ENCODE measurements around the gene MON1A. TPM values are rescaled to one million over a fixed set of nuclear protein-coding genes. Genes with fewer than 3 reads are reported as not detected.

Gene MON1A
- total and polyA plus RNA-seq, 2 experiments from 2014 or later = 6.4 to 12.1 TPM

DNA sequence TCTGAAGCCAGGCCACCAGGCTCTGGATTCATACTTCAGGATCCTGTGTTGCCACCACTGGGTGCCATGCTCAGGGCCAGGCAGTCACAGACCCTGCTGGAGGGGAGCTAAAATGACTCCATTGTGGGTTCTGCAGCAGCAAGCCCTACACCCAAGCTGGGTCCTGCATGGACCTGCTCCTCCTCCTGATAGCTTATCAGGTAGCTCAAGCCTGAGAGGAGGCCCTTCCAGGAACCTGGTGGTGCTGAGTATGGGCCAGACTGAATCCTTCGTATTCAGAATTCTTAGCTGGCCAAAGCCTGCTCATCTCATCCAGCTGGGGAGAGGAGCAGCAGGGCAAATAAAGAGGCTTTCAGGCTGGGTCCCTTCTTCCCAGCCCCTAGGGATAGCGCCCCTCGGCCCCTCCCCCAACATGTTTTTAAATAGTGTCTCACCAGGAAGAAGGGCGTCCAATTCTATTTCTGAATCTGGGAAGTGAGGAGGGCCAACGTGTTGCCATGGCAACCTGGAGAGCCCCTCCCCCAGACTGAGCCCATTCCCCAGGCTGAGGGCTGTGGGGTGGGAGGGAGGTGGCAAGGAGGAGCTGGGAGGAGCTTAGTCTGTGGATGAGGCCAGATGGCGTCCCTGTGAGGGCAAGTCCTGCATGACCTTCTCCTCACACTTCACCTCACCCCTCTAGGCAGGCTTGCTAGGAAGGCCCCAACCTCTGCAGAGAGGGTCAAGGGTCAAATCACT lies 48.9 kb downstream of the MON1A start:
- peaks cover 23% of the 10 kb centered on the region for H3K4me1 ChIP-seq (ENCODE audit: insufficient read depth)
- peak; percentile 73 for DNase-seq (ENCODE audit: low spot score)
- H3K27ac Mint-ChIP-seq = no peak overlapping the region
- peak overlapping the region; percentile 74 for H3K4me2 ChIP-seq
- 0 out of 2 replicates have a peak, but pooled peaks cover 4% of the 10 kb centered on the region for H3F3A ChIP-seq (replicated peaks; ENCODE audit: low read depth)
- H3K79me2 ChIP-seq (replicated peaks; ENCODE audit: insufficient read depth) = no peaks in the 10 kb centered on the region
- H3K4me3 Mint-ChIP-seq = peak overlapping the region; percentile 18; the same call in 2 of the 3 replicates
- peak overlapping the region; percentile 95 for H2AFZ ChIP-seq
- H3K9me3 Mint-ChIP-seq = no peaks in the 10 kb centered on the region; the same call in 2 of the 3 replicates
- no peaks in the 10 kb centered on the region for H3K9me2 ChIP-seq (ENCODE audit: insufficient read depth)
- no peaks in the 10 kb centered on the region for H3K36me3 ChIP-seq (ENCODE audit: insufficient read depth)
- TF ChIP-seq, protein P1, sequence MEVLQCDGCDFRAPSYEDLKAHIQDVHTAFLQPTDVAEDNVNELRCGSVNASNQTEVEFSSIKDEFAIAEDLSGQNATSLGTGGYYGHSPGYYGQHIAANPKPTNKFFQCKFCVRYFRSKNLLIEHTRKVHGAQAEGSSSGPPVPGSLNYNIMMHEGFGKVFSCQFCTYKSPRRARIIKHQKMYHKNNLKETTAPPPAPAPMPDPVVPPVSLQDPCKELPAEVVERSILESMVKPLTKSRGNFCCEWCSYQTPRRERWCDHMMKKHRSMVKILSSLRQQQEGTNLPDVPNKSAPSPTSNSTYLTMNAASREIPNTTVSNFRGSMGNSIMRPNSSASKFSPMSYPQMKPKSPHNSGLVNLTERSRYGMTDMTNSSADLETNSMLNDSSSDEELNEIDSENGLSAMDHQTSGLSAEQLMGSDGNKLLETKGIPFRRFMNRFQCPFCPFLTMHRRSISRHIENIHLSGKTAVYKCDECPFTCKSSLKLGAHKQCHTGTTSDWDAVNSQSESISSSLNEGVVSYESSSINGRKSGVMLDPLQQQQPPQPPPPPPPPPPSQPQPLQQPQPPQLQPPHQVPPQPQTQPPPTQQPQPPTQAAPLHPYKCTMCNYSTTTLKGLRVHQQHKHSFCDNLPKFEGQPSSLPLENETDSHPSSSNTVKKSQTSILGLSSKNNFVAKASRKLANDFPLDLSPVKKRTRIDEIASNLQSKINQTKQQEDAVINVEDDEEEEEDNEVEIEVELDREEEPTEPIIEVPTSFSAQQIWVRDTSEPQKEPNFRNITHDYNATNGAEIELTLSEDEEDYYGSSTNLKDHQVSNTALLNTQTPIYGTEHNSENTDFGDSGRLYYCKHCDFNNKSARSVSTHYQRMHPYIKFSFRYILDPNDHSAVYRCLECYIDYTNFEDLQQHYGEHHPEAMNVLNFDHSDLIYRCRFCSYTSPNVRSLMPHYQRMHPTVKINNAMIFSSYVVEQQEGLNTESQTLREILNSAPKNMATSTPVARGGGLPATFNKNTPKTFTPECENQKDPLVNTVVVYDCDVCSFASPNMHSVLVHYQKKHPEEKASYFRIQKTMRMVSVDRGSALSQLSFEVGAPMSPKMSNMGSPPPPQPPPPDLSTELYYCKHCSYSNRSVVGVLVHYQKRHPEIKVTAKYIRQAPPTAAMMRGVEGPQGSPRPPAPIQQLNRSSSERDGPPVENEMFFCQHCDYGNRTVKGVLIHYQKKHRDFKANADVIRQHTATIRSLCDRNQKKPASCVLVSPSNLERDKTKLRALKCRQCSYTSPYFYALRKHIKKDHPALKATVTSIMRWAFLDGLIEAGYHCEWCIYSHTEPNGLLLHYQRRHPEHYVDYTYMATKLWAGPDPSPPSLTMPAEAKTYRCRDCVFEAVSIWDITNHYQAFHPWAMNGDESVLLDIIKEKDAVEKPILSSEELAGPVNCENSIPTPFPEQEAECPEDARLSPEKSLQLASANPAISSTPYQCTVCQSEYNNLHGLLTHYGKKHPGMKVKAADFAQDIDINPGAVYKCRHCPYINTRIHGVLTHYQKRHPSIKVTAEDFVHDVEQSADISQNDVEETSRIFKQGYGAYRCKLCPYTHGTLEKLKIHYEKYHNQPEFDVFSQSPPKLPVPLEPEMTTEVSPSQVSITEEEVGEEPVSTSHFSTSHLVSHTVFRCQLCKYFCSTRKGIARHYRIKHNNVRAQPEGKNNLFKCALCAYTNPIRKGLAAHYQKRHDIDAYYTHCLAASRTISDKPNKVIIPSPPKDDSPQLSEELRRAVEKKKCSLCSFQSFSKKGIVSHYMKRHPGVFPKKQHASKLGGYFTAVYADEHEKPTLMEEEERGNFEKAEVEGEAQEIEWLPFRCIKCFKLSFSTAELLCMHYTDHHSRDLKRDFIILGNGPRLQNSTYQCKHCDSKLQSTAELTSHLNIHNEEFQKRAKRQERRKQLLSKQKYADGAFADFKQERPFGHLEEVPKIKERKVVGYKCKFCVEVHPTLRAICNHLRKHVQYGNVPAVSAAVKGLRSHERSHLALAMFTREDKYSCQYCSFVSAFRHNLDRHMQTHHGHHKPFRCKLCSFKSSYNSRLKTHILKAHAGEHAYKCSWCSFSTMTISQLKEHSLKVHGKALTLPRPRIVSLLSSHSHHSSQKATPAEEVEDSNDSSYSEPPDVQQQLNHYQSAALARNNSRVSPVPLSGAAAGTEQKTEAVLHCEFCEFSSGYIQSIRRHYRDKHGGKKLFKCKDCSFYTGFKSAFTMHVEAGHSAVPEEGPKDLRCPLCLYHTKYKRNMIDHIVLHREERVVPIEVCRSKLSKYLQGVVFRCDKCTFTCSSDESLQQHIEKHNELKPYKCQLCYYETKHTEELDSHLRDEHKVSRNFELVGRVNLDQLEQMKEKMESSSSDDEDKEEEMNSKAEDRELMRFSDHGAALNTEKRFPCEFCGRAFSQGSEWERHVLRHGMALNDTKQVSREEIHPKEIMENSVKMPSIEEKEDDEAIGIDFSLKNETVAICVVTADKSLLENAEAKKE (CRISPR knock-in tag; IDR thresholded peaks at IDR 0.05) = no peak
- TF ChIP-seq ZNF331 (CRISPR knock-in tag; IDR thresholded peaks at IDR 0.05; ENCODE audit: low read depth) (no peak), STAT1 (IDR thresholded peaks at IDR 0.05; ENCODE audit: unreplicated experiment) (no peak), EZH2 (IDR thresholded peaks at IDR 0.05; ENCODE audit: low read depth, unreplicated experiment) (no peak), NANOG (IDR thresholded peaks at IDR 0.05; ENCODE audit: borderline replicate concordance) (no peak), POLR2AphosphoS5 (IDR thresholded peaks at IDR 0.05; ENCODE audit: low read depth) (no peak), CREB1 (CRISPR knock-in tag; IDR thresholded peaks at IDR 0.05; ENCODE audit: low read depth) (no peak), JUNB (IDR thresholded peaks at IDR 0.05; ENCODE audit: unreplicated experiment) (no peak), ZNF114 (CRISPR knock-in tag; IDR thresholded peaks at IDR 0.05) (no peak), EZH2phosphoT487 (IDR thresholded peaks at IDR 0.05; ENCODE audit: unreplicated experiment) (no peak)
- TF ChIP-seq, protein P2, sequence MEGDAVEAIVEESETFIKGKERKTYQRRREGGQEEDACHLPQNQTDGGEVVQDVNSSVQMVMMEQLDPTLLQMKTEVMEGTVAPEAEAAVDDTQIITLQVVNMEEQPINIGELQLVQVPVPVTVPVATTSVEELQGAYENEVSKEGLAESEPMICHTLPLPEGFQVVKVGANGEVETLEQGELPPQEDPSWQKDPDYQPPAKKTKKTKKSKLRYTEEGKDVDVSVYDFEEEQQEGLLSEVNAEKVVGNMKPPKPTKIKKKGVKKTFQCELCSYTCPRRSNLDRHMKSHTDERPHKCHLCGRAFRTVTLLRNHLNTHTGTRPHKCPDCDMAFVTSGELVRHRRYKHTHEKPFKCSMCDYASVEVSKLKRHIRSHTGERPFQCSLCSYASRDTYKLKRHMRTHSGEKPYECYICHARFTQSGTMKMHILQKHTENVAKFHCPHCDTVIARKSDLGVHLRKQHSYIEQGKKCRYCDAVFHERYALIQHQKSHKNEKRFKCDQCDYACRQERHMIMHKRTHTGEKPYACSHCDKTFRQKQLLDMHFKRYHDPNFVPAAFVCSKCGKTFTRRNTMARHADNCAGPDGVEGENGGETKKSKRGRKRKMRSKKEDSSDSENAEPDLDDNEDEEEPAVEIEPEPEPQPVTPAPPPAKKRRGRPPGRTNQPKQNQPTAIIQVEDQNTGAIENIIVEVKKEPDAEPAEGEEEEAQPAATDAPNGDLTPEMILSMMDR (conservative IDR thresholded peaks at IDR 0.05; ENCODE audit: low read depth in 2 of 2) = no peak
- TF ChIP-seq, protein P3, sequence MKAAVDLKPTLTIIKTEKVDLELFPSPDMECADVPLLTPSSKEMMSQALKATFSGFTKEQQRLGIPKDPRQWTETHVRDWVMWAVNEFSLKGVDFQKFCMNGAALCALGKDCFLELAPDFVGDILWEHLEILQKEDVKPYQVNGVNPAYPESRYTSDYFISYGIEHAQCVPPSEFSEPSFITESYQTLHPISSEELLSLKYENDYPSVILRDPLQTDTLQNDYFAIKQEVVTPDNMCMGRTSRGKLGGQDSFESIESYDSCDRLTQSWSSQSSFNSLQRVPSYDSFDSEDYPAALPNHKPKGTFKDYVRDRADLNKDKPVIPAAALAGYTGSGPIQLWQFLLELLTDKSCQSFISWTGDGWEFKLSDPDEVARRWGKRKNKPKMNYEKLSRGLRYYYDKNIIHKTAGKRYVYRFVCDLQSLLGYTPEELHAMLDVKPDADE (IDR thresholded peaks at IDR 0.05) = no peak
- TF ChIP-seq, protein P4, sequence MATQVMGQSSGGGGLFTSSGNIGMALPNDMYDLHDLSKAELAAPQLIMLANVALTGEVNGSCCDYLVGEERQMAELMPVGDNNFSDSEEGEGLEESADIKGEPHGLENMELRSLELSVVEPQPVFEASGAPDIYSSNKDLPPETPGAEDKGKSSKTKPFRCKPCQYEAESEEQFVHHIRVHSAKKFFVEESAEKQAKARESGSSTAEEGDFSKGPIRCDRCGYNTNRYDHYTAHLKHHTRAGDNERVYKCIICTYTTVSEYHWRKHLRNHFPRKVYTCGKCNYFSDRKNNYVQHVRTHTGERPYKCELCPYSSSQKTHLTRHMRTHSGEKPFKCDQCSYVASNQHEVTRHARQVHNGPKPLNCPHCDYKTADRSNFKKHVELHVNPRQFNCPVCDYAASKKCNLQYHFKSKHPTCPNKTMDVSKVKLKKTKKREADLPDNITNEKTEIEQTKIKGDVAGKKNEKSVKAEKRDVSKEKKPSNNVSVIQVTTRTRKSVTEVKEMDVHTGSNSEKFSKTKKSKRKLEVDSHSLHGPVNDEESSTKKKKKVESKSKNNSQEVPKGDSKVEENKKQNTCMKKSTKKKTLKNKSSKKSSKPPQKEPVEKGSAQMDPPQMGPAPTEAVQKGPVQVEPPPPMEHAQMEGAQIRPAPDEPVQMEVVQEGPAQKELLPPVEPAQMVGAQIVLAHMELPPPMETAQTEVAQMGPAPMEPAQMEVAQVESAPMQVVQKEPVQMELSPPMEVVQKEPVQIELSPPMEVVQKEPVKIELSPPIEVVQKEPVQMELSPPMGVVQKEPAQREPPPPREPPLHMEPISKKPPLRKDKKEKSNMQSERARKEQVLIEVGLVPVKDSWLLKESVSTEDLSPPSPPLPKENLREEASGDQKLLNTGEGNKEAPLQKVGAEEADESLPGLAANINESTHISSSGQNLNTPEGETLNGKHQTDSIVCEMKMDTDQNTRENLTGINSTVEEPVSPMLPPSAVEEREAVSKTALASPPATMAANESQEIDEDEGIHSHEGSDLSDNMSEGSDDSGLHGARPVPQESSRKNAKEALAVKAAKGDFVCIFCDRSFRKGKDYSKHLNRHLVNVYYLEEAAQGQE (IDR thresholded peaks at IDR 0.05; ENCODE audit: unreplicated experiment) = no peak
- H3K36me3 Mint-ChIP-seq (ENCODE audit: low read depth) = no peaks in the 10 kb centered on the region
- H3K27me3 ChIP-seq (ENCODE audit: insufficient read depth) = no peaks in the 10 kb centered on the region
- peaks cover 29% of the 10 kb centered on the region for H3K4me1 Mint-ChIP-seq
- no peak overlapping the region for H3K27ac ChIP-seq (ENCODE audit: low read depth)
- H3K27me3 Mint-ChIP-seq (ENCODE audit: insufficient read depth, low read depth, poor library complexity) = peaks cover 13% of the 10 kb centered on the region
- peak overlapping the region; percentile 45 for H3K4me3 ChIP-seq
- ATAC-seq = peak; percentile 84
- no peaks in the 10 kb centered on the region for H4K20me1 ChIP-seq (replicated peaks; ENCODE audit: insufficient read depth)

All from GM23338 (cell line).